H9 (cell line): ENCODE data around the gene RBL2. TPM values are rescaled to one million over a fixed set of nuclear protein-coding genes. Genes with fewer than 3 reads are reported as not detected.

ENCODE experiments used
- DNase-seq: peaks from one replicate; pipeline ENCODE4 v3.0.0-alpha.2; 2017
- H2AFZ ChIP-seq: one replicate; pipeline ENCODE4 v1.6.1; 2013; ENCODE audit warnings: mild to moderate bottlenecking, low read length, control low read depth, moderate library complexity
- H2AK5ac ChIP-seq: 2 replicates; pipeline ENCODE4 v1.6.1; 2013; ENCODE audit warnings: low read length, control low read depth, mixed read lengths; ENCODE audit not compliant: insufficient read length
- H2BK120ac ChIP-seq: one replicate; pipeline ENCODE4 v1.6.1; 2013; ENCODE audit warnings: low read depth, mild to moderate bottlenecking, low read length, control low read depth, inconsistent platforms; ENCODE audit not compliant: poor library complexity, severe bottlenecking
- H2BK12ac ChIP-seq: 2 replicates; pipeline ENCODE4 v1.6.1; 2013; ENCODE audit warnings: low read length, control low read depth, mixed read lengths, low read depth; ENCODE audit not compliant: insufficient read length
- H2BK15ac ChIP-seq: 2 replicates; pipeline ENCODE4 v1.6.1; 2013; ENCODE audit warnings: low read depth, low read length, control low read depth
- H2BK20ac ChIP-seq: one replicate; pipeline ENCODE4 v1.6.1; 2013; ENCODE audit warnings: low read depth, mild to moderate bottlenecking, low read length, control low read depth, inconsistent platforms; ENCODE audit not compliant: poor library complexity, severe bottlenecking
- H2BK5ac ChIP-seq: 2 replicates; pipeline ENCODE4 v1.6.1; 2013; ENCODE audit warnings: low read length, control low read depth, mixed read lengths; ENCODE audit not compliant: insufficient read length
- H3K14ac ChIP-seq: 2 replicates; pipeline ENCODE4 v1.6.1; 2013; ENCODE audit warnings: low read length, control low read depth; ENCODE audit not compliant: insufficient read depth
- H3K18ac ChIP-seq: 2 replicates; pipeline ENCODE4 v1.6.1; 2013; ENCODE audit warnings: low read depth, mild to moderate bottlenecking, mixed read lengths, low read length, control low read depth; ENCODE audit not compliant: insufficient read length
- H3K23ac ChIP-seq: 2 replicates; pipeline ENCODE4 v1.6.1; 2013; ENCODE audit warnings: low read length, control low read depth, mixed read lengths, low read depth; ENCODE audit not compliant: insufficient read length
- H3K23me2 ChIP-seq: 2 replicates; pipeline ENCODE4 v1.6.1; 2013; ENCODE audit warnings: low read depth, mild to moderate bottlenecking, mixed read lengths, low read length, control low read depth; ENCODE audit not compliant: insufficient read length, poor library complexity, severe bottlenecking
- H3K27ac ChIP-seq: 2 replicates; pipeline ENCODE4 v1.5.1; 2013; ENCODE audit warnings: low read length, control low read depth, mixed read lengths, low read depth; ENCODE audit not compliant: insufficient read length
- H3K27me3 ChIP-seq: 2 replicates; pipeline ENCODE4 v1.6.1; 2013; ENCODE audit warnings: low read length, control low read depth, inconsistent platforms; ENCODE audit not compliant: insufficient read depth
- H3K4ac ChIP-seq: 2 replicates; pipeline ENCODE4 v1.6.1; 2013; ENCODE audit warnings: low read depth, mild to moderate bottlenecking, control low read depth, inconsistent platforms, low read length, moderate library complexity
- H3K4me1 ChIP-seq: 2 replicates; pipeline ENCODE4 v1.6.1; 2013; ENCODE audit warnings: low read length, control low read depth, inconsistent platforms; ENCODE audit not compliant: insufficient read depth
- H3K4me2 ChIP-seq: 2 replicates; pipeline ENCODE4 v1.6.1; 2013; ENCODE audit warnings: low read length, control low read depth, mixed read lengths; ENCODE audit not compliant: insufficient read length, insufficient read depth
- H3K56ac ChIP-seq: 2 replicates; pipeline ENCODE4 v1.6.1; 2013; ENCODE audit warnings: low read depth, mild to moderate bottlenecking, mixed read lengths, low read length, control low read depth; ENCODE audit not compliant: insufficient read length
- H3K79me1 ChIP-seq: 2 replicates; pipeline ENCODE4 v1.6.1; 2013; ENCODE audit warnings: low read depth, mild to moderate bottlenecking, moderate library complexity, low read length, control low read depth, inconsistent platforms; ENCODE audit not compliant: insufficient read depth, poor library complexity, severe bottlenecking
- H3K79me2 ChIP-seq: 2 replicates; pipeline ENCODE4 v1.6.1; 2013; ENCODE audit warnings: low read length, control low read depth, inconsistent platforms; ENCODE audit not compliant: insufficient read depth
- H3K9ac ChIP-seq: 2 replicates; pipeline ENCODE4 v1.6.1; 2013; ENCODE audit warnings: low read length, control low read depth, mixed read lengths; ENCODE audit not compliant: insufficient read length; ENCODE audit errors: extremely low read depth
- H3K9me3 ChIP-seq: one replicate; pipeline ENCODE4 v1.6.1; 2013; ENCODE audit warnings: low read depth, low read length, inconsistent platforms; ENCODE audit not compliant: control insufficient read depth
- H3T11ph ChIP-seq: one replicate; pipeline ENCODE4 v1.6.1; 2013; ENCODE audit warnings: mild to moderate bottlenecking, low read length, control low read depth, inconsistent platforms
- H4K20me1 ChIP-seq: one replicate; pipeline ENCODE4 v1.6.1; 2013; ENCODE audit not compliant: control insufficient read depth, insufficient read length, insufficient read depth
- H4K5ac ChIP-seq: 2 replicates; pipeline ENCODE4 v1.6.1; 2013; ENCODE audit warnings: low read depth, mild to moderate bottlenecking, mixed read lengths, low read length, control low read depth; ENCODE audit not compliant: insufficient read length
- H4K8ac ChIP-seq: replicated peaks from 2 replicates; pipeline ENCODE4 v1.6.1; 2013; ENCODE audit warnings: low read length, control low read depth, mixed read lengths, low read depth; ENCODE audit not compliant: insufficient read length
- H4K91ac ChIP-seq: 2 replicates; pipeline ENCODE4 v1.6.1; 2013; ENCODE audit warnings: low read depth, mild to moderate bottlenecking, moderate library complexity, mixed read lengths, low read length, control low read depth; ENCODE audit not compliant: insufficient read length
- H3K27ac Mint-ChIP-seq, 3 experiments: 2 replicates in 2 of 3; 3 replicates in 1 of 3; pipeline ENCODE4 v1.8.0; 2020 to 2021; ENCODE audit warnings: mixed read lengths in 3 of 3, mild to moderate bottlenecking in 1 of 3, moderate library complexity in 1 of 3
- H3K27me3 Mint-ChIP-seq: 2 replicates; pipeline ENCODE4 v1.8.0; 2021; ENCODE audit warnings: low read depth, mild to moderate bottlenecking, moderate library complexity, mixed read lengths
- H3K36me3 Mint-ChIP-seq, 3 experiments: 2 replicates in 2 of 3; 3 replicates in 1 of 3; pipeline ENCODE4 v1.8.0; 2020 to 2021; ENCODE audit warnings: low read depth in 3 of 3, mixed read lengths in 3 of 3; ENCODE audit not compliant: insufficient read depth in 1 of 3
- H3K4me1 Mint-ChIP-seq, 2 experiments: 2 replicates each; pipeline ENCODE4 v1.8.0; 2020; ENCODE audit warnings: mixed read lengths in 2 of 2
- H3K4me3 Mint-ChIP-seq, 2 experiments: 2 replicates in 1 of 2; 3 replicates in 1 of 2; pipeline ENCODE4 v1.8.0; 2020 to 2021; ENCODE audit warnings: mild to moderate bottlenecking in 2 of 2, mixed read lengths in 2 of 2, moderate library complexity in 1 of 2
- H3K9me3 Mint-ChIP-seq, 2 experiments: 2 replicates in 1 of 2; 3 replicates in 1 of 2; pipeline ENCODE4 v1.8.0; 2020; ENCODE audit warnings: mild to moderate bottlenecking in 2 of 2, mixed read lengths in 2 of 2, moderate library complexity in 1 of 2
- total RNA-seq: library from RNA; stranded (reverse); gene quantifications from 2 replicates; pipeline ENCODE4 v1.2.1, GENCODE V29; 2021
- TF ChIP-seq, protein P1 (sequence below): fragments of 200-600 bp; sonication (generic); conservative IDR thresholded peaks from 3 replicates; pipeline ENCODE4 v1.8.0; 2021; ENCODE audit warnings: antibody characterized with exemption, mild to moderate bottlenecking

Gene RBL2
- total RNA-seq, 1 experiment from 2014 or later, result 17.3 TPM

DNA sequence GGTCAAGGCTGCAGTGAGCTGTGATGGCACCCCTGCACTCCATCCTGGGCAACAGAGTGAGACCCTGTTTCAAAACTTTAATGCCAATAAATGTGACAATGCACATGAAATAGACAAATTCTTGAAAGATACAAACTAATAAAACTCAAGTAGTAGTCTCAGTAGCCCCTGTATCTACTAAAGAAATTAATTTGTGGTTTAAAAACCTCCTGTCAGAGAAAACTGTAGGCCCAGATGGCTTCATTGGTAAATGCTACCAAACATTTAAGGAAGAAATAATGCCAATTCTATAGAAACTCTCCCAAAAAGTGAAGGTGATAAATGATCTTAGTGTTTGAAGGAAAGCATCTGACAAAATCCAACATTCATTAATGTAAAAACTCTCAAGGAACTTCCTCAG lies 52.0 kb downstream of the RBL2 start:
- H3T11ph ChIP-seq, result no peak overlapping the region
- no peak overlapping the region for H3K27ac ChIP-seq
- no peak overlapping the region for H3K4me3 Mint-ChIP-seq
- H3K9ac ChIP-seq, result no peak overlapping the region
- no peak overlapping the region for H2BK12ac ChIP-seq
- no peak overlapping the region for H2BK5ac ChIP-seq
- H3K14ac ChIP-seq, result no peak overlapping the region
- no peaks in the 10 kb centered on the region for H3K4me1 ChIP-seq
- H3K4me2 ChIP-seq, result no peak overlapping the region
- no peaks in the 10 kb centered on the region for H3K79me2 ChIP-seq
- H2AFZ ChIP-seq, result no peak overlapping the region
- no peak overlapping the region for H3K23ac ChIP-seq
- H3K79me1 ChIP-seq, result no peaks in the 10 kb centered on the region
- no peak overlapping the region for H4K8ac ChIP-seq
- peaks cover 16 to 22% of the 10 kb centered on the region in 2 experiments for H3K9me3 Mint-ChIP-seq
- H3K56ac ChIP-seq, result no peak overlapping the region
- H3K18ac ChIP-seq, result no peak overlapping the region
- H3K27me3 Mint-ChIP-seq, result no peaks in the 10 kb centered on the region; the same call in 1 of the 2 replicates
- DNase-seq, result no peak
- no peak overlapping the region for H2AK5ac ChIP-seq
- no peak overlapping the region for H3K27ac Mint-ChIP-seq
- H4K20me1 ChIP-seq, result no peaks in the 10 kb centered on the region
- no peak overlapping the region for H4K91ac ChIP-seq
- H3K36me3 Mint-ChIP-seq, result peaks cover 59 to 79% (median 76%) of the 10 kb centered on the region in 3 experiments
- no peak overlapping the region for H4K5ac ChIP-seq
- no peak overlapping the region for H2BK120ac ChIP-seq
- H2BK20ac ChIP-seq, result no peak overlapping the region
- H3K4me1 Mint-ChIP-seq, result no peaks in the 10 kb centered on the region
- H3K9me3 ChIP-seq, result peaks cover 10% of the 10 kb centered on the region
- no peaks in the 10 kb centered on the region for H3K23me2 ChIP-seq
- H3K4ac ChIP-seq, result no peak overlapping the region
- no peak overlapping the region for H2BK15ac ChIP-seq
- H3K27me3 ChIP-seq, result no peaks in the 10 kb centered on the region
- TF ChIP-seq, protein P1, sequence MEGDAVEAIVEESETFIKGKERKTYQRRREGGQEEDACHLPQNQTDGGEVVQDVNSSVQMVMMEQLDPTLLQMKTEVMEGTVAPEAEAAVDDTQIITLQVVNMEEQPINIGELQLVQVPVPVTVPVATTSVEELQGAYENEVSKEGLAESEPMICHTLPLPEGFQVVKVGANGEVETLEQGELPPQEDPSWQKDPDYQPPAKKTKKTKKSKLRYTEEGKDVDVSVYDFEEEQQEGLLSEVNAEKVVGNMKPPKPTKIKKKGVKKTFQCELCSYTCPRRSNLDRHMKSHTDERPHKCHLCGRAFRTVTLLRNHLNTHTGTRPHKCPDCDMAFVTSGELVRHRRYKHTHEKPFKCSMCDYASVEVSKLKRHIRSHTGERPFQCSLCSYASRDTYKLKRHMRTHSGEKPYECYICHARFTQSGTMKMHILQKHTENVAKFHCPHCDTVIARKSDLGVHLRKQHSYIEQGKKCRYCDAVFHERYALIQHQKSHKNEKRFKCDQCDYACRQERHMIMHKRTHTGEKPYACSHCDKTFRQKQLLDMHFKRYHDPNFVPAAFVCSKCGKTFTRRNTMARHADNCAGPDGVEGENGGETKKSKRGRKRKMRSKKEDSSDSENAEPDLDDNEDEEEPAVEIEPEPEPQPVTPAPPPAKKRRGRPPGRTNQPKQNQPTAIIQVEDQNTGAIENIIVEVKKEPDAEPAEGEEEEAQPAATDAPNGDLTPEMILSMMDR, result no peak
